GM21529 (cell line): ENCODE data around the gene ADGRG7.

ENCODE experiments used
- ATAC-seq: cut with Tn5 transposase; IDR thresholded peaks from one replicate; pipeline ENCODE4 v1.9.1; 2021; ENCODE audit not compliant: unreplicated experiment

ADGRG7 gene

GRCh38 chr3:100600181-100601042 lies 9.0 kb upstream of the ADGRG7 start:
- no peak for ATAC-seq

GRCh38 chr3:100602506-100603444 lies 6.6 kb upstream of the ADGRG7 start:
- ATAC-seq = peak; percentile 59

DNA sequence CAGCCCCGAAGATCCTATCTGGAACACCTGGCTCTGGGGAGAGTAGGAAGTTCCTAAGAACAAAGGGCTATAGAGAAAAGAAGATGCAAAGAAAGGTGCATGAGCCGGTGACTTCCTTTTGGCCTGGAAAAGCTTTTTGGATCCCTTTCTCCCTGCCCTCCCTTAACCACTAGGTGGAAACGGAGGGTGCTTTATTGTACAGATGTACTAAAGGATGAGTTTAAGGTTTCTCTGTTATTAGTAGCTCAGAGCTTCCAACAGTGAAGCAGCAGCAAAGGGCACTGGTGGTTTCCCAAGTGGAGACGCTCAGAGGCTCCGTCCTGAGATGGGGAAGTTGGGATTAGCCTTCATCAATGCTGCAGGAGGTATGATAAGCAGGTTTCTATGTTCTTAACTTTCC lies 5.9 kb upstream of the ADGRG7 start:
- ATAC-seq = peak; percentile 51

DNA sequence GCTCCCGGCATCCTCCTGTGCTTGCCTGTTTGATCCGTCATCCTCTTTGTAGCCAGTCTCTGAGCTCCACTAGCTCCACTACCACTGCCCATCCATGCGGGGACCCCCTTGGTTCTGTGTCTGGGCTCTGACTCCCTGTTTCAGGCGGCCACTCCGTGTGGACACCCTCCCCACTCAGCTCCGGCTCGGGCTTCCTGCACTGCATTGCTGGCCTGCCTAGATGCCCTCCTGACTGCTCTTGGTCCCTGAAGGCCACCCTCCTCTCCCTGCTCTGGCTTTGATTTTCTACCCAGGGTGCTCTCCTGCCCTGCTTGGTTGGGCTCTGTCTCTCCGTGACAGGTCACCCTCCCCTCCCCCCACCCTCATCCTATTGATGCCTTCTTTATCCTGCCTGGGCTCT lies 4.0 kb upstream of the ADGRG7 start:
- no peak for ATAC-seq

GRCh38 chr3:100606894-100607512 lies 2.4 kb upstream of the ADGRG7 start:
- peak; percentile 65 for ATAC-seq

GRCh38 chr3:100609963-100610362 lies 562 bp downstream of the ADGRG7 start:
- no peak for ATAC-seq

DNA sequence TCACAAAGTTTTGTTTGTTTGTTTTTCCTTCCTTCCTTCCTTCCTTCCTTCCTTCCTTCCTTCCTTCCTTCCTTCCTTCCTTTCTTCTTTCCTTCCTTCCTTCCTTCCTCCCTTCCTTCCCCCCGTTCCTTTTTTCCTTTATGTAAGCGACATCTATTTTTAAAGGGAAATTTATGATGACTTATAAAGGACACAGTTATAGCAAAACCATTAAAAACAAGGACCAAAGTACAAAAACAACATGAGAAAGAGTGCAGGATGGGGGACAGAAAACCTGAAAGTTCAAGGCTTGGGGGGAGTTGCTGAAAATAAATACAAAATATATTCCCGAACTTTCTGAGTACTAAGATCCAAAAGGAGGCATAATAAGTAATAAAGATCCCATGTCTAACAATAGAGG lies 1.8 kb downstream of the ADGRG7 start:
- ATAC-seq = no peak

- ATAC-seq = no peak
These were observed 4.5 kb downstream of the ADGRG7 start for GRCh38 chr3:100613721-100614390.

DNA sequence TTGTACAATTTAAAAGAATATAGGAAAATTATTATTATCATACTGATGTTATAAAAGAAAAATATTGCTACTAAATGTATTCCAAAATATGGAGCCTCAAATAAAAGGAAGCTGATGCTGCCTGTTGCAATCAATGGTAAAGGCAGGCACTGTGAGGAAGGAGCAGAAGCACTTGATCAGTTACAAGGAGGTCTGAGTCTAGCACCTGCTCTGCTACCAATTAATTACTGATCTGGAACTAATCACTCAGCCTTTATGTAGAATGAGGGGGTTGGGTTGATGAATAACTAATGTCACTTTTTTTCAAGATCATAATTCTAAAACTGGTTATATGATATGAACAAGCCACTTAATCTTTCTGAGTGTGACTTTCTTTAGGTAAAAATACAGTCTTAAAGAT lies 5.5 kb downstream of the ADGRG7 start:
- ATAC-seq = no peak

- no peak for ATAC-seq
These were observed 6.3 kb downstream of the ADGRG7 start for GRCh38 chr3:100615684-100616083.

DNA sequence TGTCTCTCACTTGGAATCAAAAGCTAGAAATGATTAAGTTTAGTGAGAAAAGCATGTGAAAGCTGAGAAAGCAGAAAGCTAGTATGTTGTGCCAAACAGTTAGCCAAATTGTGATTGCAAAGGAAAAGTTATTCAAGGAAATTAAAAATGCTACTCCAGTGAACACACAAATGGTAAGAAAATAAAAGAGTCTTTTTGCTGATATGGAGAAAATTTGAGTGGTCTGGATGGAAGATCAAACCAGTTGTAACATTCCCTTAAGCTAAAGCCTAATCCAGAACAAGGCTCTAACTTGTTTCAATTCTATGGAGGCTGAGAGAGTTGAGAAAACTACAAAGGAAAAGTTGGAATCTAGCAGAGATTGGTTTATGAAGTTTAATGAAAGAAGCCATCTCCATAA lies 11.8 kb downstream of the ADGRG7 start:
- no peak for ATAC-seq

DNA sequence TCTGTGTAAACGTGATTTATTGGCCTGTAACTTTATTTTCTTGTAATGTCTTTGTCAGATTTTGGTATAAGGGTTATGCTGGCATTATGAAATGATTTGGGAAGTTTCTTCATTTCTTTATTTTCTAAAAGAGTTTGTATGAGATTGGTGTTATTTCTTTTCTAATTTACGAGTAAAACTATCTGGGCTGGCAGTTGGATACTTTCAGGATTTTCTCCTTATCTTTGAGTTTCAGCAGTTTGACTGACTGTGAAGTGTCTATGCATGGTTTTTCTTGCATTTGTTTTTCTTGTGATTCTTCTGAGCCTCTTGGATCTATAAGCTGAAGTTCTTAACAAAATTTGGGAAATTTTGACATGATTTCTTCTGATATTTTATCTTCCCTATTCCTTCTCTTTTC lies 18.1 kb downstream of the ADGRG7 start:
- ATAC-seq = no peak

- no peak for ATAC-seq
These were observed 20.2 kb downstream of the ADGRG7 start for GRCh38 chr3:100629421-100630127.

- no peak for ATAC-seq
These were observed 21.3 kb downstream of the ADGRG7 start for GRCh38 chr3:100630664-100631063.

DNA sequence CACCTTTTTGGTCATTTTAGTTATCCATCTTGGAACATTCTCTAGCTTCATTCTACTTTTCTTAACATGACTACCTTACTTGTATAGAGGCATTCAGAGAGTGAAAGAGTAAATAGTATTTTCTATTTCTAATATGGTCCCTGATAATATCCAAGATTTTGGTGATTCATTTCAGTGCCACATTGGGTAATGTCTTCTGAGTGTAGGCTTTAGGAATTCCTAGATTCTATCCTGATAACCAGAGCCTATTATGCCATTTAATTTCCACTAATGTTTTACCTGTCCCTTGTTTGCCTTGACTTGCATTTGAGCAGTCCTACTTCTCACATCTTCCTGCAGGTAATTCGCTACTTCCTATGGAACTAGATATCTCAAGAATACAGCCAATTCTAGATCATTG lies 21.8 kb downstream of the ADGRG7 start:
- no peak for ATAC-seq

GRCh38 chr3:100634493-100635272 lies 25.3 kb downstream of the ADGRG7 start:
- ATAC-seq = no peak

DNA sequence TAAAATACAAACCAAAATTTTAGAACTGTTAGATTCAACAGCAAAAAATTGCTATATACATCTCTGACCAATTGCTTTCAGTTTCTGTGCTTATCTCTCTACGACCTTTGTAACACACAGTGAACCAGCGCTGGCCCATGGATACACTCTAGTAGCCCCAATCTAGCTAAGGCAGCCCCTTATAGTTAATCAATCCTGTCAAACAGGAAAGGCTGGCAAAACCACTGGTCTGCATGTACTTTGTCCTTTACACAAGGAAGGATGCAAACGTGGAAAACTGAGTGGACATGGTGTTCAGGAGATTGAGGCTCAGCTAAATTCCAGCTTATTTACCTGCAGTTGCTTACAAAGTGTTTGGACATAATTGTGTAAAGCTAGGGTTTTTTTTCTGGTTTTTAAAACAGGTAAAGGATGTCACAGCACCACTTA lies 25.9 kb downstream of the ADGRG7 start:
- no peak for ATAC-seq

DNA sequence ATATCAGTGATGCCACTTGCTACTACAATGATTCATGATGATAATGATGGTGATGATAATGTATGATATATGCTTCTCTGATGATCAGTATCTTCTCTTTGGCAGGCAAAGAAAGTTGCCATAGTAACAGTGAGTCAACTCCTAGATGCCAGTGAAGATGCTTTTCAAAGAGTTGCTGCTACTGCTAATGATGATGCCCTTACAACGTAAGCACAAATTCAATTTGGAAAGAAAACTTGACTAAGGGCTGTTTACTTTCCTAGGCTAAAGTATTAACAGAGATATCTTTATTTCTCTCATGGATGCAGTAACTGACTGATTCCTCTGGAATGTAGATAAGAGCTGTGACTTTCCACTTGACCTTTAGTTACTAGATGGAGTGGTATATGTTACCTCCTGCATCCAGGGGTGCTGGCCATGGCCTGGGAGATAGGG lies 27.8 kb downstream of the ADGRG7 start:
- no peak for ATAC-seq

- ATAC-seq = no peak
These were observed 31.2 kb downstream of the ADGRG7 start for GRCh38 chr3:100640633-100641032.
